Loucy (cell line): ENCODE measurements around the gene POLR3E.
"Not testable (repeated sequence)": the region's sequence is repeated elsewhere in the genome, so short reads cannot be mapped to it uniquely, and the experiment has no call there.

Experiments
- H2AFZ ChIP-seq: fragments of 200-600 bp; sonication (generic); 2 replicates; pipeline ENCODE4 v1.6.0; 2016; ENCODE audit warnings: antibody characterized with exemption, mild to moderate bottlenecking, low read length, moderate library complexity
- H3F3A ChIP-seq: fragments of 200-600 bp; 2 replicates; pipeline ENCODE4 v1.6.0; 2016; ENCODE audit warnings: antibody characterized with exemption, low read depth, mild to moderate bottlenecking
- H3K27me3 ChIP-seq: fragments of 200-600 bp; sonication (generic); 2 replicates; pipeline ENCODE4 v1.6.1; 2014; ENCODE audit warnings: low read length, mild to moderate bottlenecking; ENCODE audit not compliant: insufficient read depth, poor library complexity, severe bottlenecking
- H3K36me3 ChIP-seq: fragments of 200-600 bp; sonication (generic); 2 replicates; pipeline ENCODE4 v1.6.1; 2016; ENCODE audit warnings: low read length; ENCODE audit not compliant: insufficient read depth
- H3K4me1 ChIP-seq: fragments of 200-600 bp; sonication (generic); 2 replicates; pipeline ENCODE4 v1.5.1; 2014; ENCODE audit warnings: low read length, mild to moderate bottlenecking; ENCODE audit not compliant: insufficient read depth, poor library complexity, severe bottlenecking
- H3K4me2 ChIP-seq: fragments of 200-600 bp; sonication (generic); 2 replicates; pipeline ENCODE4 v1.6.0; 2014; ENCODE audit warnings: antibody characterized with exemption, low read length, low read depth, mild to moderate bottlenecking; ENCODE audit not compliant: poor library complexity, severe bottlenecking
- H3K4me3 ChIP-seq: fragments of 200-600 bp; sonication (generic); 2 replicates; pipeline ENCODE4 v1.5.1; 2014; ENCODE audit warnings: low read length, mild to moderate bottlenecking, mixed read lengths; ENCODE audit not compliant: poor library complexity, severe bottlenecking
- H3K79me2 ChIP-seq: fragments of 200-600 bp; sonication (generic); 2 replicates; pipeline ENCODE4 v1.6.1; 2014; ENCODE audit warnings: low read length; ENCODE audit not compliant: insufficient read depth
- H3K9ac ChIP-seq: fragments of 200-600 bp; sonication (generic); 2 replicates; pipeline ENCODE4 v1.6.0; 2014; ENCODE audit warnings: mild to moderate bottlenecking, low read depth, low read length, moderate library complexity; ENCODE audit not compliant: poor library complexity, severe bottlenecking
- H3K9me2 ChIP-seq: fragments of 200-600 bp; sonication (generic); replicated peaks from 2 replicates; pipeline ENCODE4 v1.6.1; 2016; ENCODE audit warnings: low read depth, low read length, mixed read lengths
- H3K9me3 ChIP-seq: fragments of 200-600 bp; sonication (generic); 2 replicates; pipeline ENCODE4 v1.6.1; 2014; ENCODE audit warnings: mild to moderate bottlenecking, antibody characterized with exemption, low read length, low read depth; ENCODE audit not compliant: insufficient read depth
- H4K20me1 ChIP-seq: fragments of 200-600 bp; sonication (generic); 2 replicates; pipeline ENCODE4 v1.6.0; 2014; ENCODE audit warnings: antibody characterized with exemption, low read length, mild to moderate bottlenecking; ENCODE audit not compliant: insufficient read depth, poor library complexity, severe bottlenecking
- EZH2phosphoT487 ChIP-seq: fragments of 200-600 bp; IDR thresholded peaks from 2 replicates; pipeline ENCODE4 v1.6.1; 2018; ENCODE audit warnings: antibody characterized with exemption, mild to moderate bottlenecking, moderate library complexity, borderline replicate concordance
- TF ChIP-seq, protein P1 (sequence below): fragments of 200-600 bp; sonication (generic); conservative IDR thresholded peaks from 2 replicates; pipeline ENCODE4 v1.5.1; 2014; ENCODE audit warnings: mild to moderate bottlenecking, antibody characterized with exemption, low read length

Gene POLR3E

DNA sequence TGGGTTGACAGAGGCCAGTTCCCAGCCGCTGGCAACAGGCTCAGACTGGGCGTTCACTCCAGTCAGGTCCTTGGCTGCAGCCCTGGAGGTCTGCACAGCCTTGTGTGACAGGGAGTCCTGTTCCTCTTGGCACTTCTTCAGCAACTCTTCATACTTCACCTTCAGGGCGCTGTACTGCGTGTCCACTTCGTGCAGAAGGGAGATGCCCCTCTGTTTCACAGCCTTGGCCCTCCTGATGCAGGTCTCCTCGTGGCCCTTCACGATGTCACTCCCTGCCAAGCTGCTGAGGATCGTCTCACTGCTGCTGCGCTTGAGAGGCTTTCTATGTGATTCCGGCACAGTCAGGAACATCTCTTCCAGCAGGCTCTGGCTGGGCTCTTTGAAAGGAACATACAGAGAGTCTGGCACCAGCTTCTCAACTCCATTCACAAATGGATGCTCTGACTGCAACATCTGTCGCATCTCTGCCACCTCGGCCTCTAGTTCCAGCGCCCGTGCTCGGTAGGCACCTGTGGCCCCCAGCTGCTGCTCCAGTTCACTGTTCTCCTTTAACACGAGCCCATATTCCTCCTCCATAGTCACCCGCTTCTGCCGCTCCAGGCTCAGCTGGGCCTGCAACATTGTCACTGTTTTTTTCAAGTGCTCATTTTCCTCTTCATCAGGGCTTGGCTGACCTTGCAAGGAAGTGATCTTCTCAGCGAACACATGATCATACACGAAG lies 50.1 kb downstream of the POLR3E start:
- no peak overlapping the region for H3K4me2 ChIP-seq
- no peaks in the 10 kb centered on the region for H3K9me3 ChIP-seq
- H4K20me1 ChIP-seq = no peaks in the 10 kb centered on the region
- no peaks in the 10 kb centered on the region for H3K4me1 ChIP-seq
- peaks cover 48% of the 10 kb centered on the region; the same call in 1 of the 2 replicates for H3K36me3 ChIP-seq
- TF ChIP-seq, protein P1, sequence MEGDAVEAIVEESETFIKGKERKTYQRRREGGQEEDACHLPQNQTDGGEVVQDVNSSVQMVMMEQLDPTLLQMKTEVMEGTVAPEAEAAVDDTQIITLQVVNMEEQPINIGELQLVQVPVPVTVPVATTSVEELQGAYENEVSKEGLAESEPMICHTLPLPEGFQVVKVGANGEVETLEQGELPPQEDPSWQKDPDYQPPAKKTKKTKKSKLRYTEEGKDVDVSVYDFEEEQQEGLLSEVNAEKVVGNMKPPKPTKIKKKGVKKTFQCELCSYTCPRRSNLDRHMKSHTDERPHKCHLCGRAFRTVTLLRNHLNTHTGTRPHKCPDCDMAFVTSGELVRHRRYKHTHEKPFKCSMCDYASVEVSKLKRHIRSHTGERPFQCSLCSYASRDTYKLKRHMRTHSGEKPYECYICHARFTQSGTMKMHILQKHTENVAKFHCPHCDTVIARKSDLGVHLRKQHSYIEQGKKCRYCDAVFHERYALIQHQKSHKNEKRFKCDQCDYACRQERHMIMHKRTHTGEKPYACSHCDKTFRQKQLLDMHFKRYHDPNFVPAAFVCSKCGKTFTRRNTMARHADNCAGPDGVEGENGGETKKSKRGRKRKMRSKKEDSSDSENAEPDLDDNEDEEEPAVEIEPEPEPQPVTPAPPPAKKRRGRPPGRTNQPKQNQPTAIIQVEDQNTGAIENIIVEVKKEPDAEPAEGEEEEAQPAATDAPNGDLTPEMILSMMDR = no peak
- TF ChIP-seq EZH2phosphoT487 = no peak
- H3K9me2 ChIP-seq = no peaks in the 10 kb centered on the region
- no peaks in the 10 kb centered on the region for H3F3A ChIP-seq
- no peak overlapping the region for H3K4me3 ChIP-seq
- H3K9ac ChIP-seq = no peak overlapping the region
- H3K27me3 ChIP-seq = no peaks in the 10 kb centered on the region
- no peaks in the 10 kb centered on the region for H3K79me2 ChIP-seq
- H2AFZ ChIP-seq = no peak overlapping the region

DNA sequence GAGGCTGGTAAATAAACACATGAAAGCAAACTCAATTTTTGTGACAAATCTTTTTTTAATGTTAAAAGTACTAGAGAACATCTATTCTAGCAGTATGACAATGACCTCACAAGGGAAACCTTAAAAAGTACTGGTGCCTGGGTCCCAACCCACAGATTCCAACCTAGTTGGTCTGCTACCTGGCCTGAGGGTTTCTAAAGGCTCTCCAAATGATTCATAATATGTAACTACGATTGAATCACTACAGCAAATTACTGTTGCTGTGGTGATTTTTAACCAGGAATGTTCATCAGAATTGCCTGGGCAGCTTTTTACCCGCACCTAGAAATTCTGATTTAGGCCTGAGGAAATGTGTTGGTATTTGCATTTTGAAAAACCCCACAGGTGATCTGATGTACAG lies 51.1 kb downstream of the POLR3E start:
- no peaks in the 10 kb centered on the region for H3K9me3 ChIP-seq
- no peaks in the 10 kb centered on the region for H3K27me3 ChIP-seq
- no peak overlapping the region for H3K9ac ChIP-seq
- H3K4me3 ChIP-seq = no peak overlapping the region
- H3K9me2 ChIP-seq = no peaks in the 10 kb centered on the region
- TF ChIP-seq, protein P1 = no peak
- TF ChIP-seq EZH2phosphoT487 = no peak
- no peak overlapping the region for H3K4me2 ChIP-seq
- no peaks in the 10 kb centered on the region for H3K79me2 ChIP-seq
- H3K4me1 ChIP-seq = peaks cover 3% of the 10 kb centered on the region
- no peaks in the 10 kb centered on the region for H3F3A ChIP-seq
- no peaks in the 10 kb centered on the region for H4K20me1 ChIP-seq
- H2AFZ ChIP-seq = no peak overlapping the region
- peaks cover 48% of the 10 kb centered on the region; the same call in 1 of the 2 replicates for H3K36me3 ChIP-seq

DNA sequence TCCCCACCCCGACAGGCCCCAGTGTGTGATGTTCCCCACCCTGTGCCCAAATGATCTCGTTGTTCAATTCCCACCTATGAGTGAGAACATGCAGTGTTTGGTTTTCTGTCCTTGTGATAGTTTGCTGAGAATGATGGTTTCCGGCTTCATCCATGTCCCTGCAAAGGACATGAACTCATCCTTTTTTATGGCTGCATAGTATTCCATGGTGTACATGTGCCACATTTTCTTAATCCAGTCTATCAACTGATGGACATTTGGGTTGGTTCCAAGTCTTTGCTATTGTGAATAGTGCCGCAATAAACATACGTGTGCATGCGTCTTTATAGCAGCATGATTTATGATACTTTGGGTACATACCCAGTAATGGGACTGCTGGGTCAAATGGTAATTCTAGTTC lies 53.8 kb downstream of the POLR3E start:
- not testable (repeated sequence) for H3K4me2 ChIP-seq, H3K27me3 ChIP-seq, H4K20me1 ChIP-seq, H3K9ac ChIP-seq, H3K9me2 ChIP-seq, H3K9me3 ChIP-seq, H3K4me3 ChIP-seq, H3F3A ChIP-seq, H3K79me2 ChIP-seq, H2AFZ ChIP-seq
- Histone ChIP-seq H3K36me3 (peaks cover 41% of the 10 kb centered on the region; the same call in 1 of the 2 replicates), H3K4me1 (peaks cover 15% of the 10 kb centered on the region)

DNA sequence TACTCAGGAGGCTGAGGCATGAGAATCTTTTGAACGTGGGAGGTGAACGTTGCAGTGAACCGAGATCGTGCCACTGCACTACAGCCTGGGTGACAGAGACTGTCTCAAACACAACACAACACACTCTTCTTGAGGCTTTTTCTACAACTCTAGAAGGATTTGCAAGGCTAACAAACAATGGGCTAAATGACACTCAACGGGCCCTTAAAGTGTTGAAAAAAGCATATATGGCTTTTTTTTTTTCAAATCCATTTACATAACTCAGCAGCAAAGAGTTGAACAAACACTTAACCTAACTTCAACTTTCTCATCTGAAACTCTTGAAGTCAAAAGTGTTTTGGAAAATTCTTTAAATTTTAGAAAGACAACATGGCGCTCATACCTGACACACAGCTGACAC lies 54.9 kb downstream of the POLR3E start:
- peaks cover 30% of the 10 kb centered on the region; the same call in 1 of the 2 replicates for H3K36me3 ChIP-seq
- H2AFZ ChIP-seq = no peak overlapping the region
- H3K9me3 ChIP-seq = no peaks in the 10 kb centered on the region
- H3K4me2 ChIP-seq = no peak overlapping the region
- no peaks in the 10 kb centered on the region for H4K20me1 ChIP-seq
- H3K27me3 ChIP-seq = no peaks in the 10 kb centered on the region
- H3K9ac ChIP-seq = no peak overlapping the region
- H3K4me3 ChIP-seq = no peak overlapping the region
- peaks cover 8% of the 10 kb centered on the region; the same call in 1 of the 2 replicates for H3K79me2 ChIP-seq
- H3K9me2 ChIP-seq = no peaks in the 10 kb centered on the region
- H3K4me1 ChIP-seq = peaks cover 17% of the 10 kb centered on the region
- no peaks in the 10 kb centered on the region for H3F3A ChIP-seq
- TF ChIP-seq, protein P1 = no peak
- no peak for TF ChIP-seq EZH2phosphoT487
